Measurements from ENCODE around the gene PTCD3.

PTCD3 gene

DNA sequence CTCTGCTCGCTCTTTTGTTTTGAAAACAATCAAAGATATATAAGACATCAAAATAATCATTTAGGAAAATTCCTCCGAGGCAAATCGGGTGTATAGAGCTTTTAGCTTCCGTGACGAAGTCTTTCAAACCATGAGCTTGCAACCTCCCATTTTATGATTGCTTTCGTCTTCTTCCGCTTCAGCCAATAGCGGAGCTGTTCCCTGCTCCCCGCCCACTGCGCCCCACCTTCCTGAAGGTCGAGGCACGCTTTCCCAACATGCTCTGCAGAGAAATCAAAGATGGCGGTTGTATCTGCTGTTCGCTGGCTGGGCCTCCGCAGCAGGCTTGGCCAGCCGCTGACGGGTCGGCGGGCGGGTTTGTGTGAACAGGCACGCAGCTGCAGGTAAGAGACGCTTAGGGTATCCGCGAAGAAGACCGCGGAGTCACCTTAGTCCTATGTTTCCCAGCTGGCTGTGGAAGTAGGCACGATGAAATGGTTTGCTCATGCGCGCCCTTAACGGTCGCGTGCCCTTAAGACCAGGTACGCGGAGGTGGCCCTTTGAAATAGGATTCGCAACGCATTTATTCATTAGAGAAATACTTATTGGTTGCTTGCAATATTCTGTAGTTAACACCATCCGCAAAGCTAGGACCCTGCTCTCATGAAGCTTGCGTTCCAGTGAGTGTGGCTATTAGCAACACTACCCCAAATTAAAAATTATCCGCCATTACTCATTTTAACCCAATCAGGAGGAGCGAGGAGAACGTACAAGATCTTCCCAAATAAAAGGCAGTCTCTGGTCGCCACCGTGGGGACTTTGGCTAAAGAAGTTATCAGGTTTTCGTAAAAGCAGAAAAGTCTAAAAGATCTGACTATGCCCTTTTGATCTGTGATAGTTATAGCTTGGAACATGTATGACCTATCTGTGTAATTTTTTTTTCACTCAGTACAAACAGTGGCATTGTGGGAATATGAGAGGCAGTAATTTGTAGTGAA lies at the start of gene PTCD3:
Gene PTCD3 (plus strand): TSS at position 267 of the 977 bp plus-strand sequence. CDS start 13 bp downstream, at position 280.
- peak; percentile 92 to 94 for DNase-seq

DNA sequence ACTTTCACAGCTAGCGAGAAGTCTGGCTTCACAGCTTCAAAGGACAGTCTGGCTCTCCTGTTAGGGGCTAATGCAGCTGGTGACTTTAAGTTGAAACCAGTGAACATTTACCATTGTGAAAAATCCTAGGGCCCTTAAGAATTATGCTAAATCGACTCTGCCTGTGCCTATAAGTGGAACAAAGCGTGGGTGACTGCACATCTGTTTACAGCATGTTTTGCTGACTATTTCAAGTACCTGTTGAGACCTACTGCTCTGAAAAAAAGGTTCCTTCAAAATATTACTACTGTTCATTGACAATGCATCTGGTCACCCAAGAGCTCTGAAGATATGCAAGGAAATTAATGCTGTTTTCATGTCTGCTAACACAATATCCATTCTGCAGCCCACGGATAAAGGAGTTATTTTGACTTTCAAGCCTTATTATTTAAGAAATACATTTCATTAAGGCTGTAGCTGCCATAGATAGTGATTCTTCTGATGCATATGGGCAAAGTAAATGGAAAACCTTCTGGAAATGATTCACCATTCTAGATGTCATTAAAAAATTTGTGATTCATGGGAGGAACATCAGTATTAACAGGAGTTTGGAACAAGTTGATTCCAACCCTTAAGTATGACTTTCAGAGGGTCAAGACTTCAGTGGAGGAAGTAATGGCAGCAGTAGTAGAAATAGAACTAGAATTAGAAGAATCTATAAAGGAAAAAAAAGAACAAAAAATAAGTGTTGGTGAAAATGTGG lies 49.3 kb upstream of the PTCD3 start:
- no peak for DNase-seq

DNA sequence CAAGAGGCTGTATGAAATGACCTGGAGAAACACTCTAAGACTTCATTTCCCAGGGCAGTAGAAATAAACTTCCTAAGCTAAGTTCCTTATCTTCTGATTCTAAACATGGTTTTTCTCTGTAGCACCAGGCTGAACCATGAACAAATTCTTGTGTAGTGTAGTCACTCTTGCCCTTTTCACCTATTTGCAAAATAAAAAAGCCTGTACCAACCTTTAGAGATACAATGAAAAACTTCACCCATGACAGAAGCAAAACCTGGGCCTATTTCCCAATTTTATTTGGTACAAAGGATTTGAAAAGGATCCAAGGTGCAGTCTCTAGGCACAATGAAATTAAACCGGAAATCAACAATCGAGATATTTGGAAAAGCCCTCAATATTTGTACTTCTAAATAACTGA lies 44.0 kb upstream of the PTCD3 start:
- DNase-seq: no peak

DNA sequence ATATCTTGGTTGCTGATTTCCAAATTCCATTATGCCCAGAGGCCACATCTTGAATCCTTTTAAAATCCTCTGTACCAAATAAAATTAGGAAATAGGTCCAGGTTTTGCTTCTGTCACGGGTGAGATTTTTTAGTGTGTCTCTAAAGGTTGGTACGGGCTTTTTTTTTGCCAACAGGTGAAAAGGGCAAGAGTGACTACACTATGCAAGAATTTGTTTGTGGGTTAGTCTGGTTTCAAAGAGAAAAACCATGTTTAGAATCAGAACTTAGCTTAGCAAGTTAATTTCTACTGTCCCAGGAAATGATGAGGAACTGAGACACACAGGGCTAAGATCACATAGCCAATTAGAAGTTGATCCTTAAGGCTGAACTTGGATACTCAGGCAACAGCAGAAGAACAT lies 42.0 kb upstream of the PTCD3 start:
- no peak for DNase-seq

DNA sequence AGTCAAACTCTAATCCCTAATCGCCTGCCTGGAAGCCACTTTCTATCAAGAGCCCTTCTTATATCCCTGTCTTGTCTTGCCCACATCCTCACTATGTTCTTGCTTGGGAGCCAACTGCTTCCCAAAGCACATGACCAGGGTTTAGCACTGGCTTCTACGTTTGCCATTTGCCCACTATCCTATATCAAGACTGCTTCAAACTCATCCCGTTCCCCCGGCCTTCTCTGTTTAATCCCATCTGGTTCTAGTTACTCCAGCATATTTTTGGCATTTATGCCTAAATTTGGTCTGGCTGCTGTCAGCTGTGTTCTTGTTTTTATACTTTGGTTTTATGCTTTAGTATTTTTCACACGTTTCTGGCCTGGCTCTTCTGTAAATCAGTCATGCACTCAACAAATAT lies 40.5 kb upstream of the PTCD3 start:
- DNase-seq: no peak

DNA sequence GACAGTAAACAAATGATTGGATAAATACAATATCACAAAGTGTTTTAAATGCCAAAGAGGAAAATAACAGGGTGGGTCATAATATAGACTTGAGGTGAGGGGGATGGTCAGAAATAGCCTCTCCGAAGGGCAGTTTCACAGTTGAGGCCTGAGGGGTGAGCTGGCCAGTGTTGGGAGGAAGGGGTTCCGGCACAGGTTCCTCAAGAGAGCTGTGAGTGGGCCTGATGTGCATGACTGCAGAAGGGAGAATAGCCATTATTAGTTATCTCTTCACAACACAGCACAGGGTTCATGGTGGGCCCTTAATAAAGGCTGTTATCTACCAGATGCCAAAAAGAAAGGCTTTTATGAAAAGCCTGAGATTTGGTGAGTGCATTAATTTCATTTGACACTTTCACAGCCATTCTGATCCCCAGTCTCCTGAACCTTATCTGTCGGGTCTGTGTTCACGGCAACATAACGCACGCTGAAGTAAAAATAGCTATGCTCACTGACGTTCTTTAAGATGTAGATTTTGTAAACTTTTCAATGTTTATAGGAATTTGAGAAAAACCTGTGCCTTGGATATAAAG lies 39.9 kb upstream of the PTCD3 start:
- DNase-seq: no peak

DNA sequence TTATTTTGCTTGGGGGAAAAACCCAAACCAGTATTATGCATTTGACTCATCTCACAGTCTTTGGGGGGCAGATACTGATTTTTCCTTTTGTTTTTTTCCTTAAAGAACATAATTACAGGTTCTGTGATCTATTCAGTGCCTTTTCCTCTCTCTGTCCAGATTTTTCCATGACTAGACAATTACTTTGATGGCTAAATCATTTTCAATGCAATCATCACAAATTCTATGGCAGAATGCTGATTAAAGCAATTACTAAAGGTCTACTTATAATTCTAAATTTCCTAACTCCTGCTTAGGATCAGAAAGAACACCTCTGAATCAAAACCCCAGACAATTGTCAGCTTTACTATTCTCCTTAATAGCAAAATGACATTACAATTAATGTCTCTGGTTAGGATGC lies 39.1 kb upstream of the PTCD3 start:
- DNase-seq: no peak

DNA sequence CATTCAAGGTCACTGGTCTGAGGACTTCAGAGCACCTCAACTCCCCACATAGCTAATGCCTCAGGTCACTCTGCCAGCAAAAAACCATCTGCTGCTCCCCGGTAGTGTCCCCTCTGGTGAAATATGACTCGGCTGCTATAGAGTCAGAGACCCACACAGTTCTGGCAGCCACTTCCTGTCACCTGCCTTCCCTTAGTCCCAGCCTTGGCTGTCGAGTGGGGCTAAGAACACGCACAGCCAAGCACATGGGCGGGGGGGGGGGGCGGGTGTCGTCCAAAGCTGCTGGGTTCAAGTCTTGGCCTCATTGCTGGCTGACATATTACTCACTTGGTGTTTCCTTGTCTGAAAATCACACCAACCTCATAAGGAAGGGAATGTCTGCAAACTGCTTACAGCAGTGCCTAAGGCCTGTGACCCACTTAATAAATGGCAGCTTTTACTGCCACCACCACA lies 37.9 kb upstream of the PTCD3 start:
- peak; percentile 30 to 55 for DNase-seq

DNA sequence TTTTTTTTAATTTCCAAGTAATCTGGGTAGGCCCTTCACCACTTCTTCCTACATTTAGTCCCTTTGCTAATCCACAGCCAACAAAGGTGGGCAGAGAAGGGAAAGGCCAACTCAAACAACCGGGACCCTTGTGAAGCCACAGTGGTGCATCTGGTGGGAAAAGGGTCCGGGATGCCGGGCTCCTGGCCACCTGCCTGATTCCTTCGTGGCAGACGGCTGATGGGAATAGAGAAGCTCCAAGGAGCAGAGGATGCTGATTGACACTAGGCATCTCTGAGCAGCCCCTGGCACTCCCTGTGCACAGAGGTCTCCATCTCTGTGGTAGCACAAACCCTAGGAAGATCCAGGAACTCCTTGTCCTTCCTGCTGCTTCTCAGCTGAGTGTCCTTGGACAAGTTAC lies 37.4 kb upstream of the PTCD3 start:
- no peak for DNase-seq

DNA sequence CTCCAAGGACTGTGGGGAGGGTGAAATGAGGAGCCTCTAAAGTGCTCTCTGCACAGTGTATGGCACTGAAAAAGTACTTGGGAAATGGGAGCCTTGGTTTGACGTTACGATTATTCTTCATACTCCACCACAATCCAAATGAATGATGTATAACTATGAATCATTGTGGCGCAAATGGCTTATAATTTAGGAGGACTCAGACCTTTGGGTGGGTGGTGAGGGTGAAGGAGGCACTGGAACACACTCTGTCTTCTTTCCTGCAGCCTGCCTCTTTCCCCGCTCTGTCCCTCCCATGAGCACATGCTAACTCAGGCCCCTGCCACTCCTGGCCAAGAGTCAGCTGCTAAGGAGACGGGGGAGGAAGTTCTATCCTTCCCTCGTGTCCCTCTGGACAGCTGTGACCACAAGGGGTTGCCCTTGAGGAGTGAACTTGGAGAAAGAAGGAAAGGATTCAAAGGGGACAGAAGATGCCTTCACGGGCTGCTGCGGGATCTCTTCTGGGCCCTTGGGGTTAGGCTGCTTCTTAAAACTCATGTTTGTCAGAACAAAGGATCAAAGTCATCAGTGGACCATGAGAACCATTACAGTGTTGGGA lies 36.8 kb upstream of the PTCD3 start:
- DNase-seq: no peak

DNA sequence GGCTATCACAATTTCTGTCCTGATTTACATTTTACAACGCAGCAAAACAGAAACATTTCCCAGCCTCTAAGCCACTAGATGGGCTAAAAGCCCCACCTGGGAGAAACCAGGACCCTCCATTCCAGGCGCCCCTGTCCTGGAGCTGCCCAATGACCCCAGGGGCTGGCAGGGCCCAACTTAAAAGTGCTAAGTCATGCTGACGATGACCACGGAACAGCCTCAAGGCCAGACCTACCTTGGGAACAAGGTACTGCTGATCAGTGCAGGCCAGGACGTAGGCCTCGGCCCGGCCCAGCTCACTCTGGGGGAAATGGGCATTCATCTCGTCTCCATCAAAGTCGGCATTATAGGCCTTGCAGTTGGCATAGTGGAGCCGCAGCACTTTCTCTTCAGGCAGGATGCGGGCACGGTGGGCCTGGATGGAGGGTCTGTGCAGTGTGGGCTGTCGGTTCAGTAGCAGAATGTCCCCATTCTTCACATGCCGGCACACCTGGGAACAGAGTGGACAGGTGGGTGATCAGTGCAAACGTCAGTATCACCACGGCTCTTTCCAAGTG lies 36.2 kb upstream of the PTCD3 start:
- DNase-seq: no peak

DNA sequence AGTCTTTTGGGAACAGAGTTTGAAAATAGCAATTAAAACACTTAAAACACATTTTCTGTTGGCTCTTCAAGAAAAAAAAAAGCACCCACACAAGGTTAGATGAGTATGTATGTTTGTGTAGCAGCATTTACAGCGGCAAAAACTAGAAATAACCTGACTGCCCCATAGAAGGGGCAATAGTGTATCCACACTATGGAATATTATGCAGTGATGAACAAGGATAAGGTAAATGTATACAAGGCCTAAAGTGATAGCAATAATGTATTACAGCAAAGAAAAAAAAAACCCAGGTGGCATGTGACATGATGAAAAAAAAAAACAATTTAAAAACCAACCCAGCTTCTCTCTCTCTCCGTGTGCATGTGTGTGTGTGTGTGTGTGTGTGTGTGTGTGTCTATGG lies 35.2 kb upstream of the PTCD3 start:
- no peak for DNase-seq

DNA sequence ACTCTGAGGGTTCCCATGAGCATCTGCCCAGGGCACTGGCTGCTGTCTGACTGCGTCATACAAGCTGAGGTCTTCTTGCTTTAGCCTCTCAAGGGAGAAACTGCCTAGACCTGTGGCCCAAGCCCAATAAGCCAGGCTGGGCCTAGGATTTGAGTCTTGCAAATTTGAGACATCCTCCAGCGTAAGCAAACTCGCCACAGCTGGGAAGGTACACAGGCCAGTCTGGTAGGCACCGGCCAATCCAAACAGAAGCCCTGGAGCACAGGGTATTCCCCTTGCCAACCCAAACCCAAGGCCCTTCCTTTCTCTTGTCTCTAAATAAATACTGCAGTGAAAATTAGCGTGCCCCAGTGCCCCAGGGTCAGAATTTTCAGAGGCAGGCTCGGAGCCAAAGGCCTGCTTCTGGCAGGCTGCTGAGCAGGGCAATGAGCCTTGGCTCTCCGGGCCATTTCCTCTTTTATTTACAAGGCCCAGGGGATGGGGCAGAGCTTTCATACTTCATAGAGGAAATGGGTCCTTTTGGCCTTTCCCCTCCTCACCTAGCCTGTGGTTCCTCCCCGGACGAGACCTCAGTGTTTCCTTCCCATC lies 33.7 kb upstream of the PTCD3 start:
- peak in 1 of 2 donors; percentile 50 for DNase-seq

DNA sequence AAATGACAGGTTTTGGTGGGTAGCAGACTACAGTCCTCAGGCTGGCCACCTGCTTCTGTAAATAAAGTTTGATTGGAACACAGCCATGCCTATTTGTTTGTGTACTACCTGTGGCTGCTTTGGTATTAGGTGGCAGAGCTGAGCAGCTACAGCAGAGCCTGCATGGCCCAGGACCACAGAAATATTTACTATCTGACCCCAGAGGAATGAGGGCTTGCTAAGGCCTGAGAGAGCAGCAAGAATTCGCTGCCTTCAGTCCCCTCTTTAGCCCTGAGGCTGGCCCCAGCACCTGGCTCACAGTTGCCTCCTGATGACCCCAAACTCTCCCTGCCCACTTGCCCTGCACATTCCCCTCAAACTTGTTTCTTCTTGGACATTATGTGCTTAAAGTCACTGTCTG lies 32.8 kb upstream of the PTCD3 start:
- DNase-seq: no peak

DNA sequence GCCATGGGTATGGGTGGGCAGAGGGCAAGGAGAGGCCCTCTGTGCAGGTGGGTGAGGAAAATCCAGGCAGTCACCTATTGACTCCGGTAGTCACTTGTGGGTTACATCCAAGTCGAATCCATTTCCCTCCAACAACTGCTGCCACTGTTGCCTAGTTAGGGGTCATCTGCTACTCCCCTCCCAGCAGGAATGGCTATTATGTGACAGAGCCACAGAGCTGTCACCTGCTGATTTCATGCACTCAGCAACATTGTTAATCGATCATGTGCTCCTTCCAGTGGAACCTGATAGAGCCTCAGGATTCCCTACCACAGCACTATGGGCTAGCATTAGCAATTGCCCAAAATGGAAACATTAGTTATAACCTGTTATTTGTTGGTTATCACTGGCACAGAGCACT lies 31.8 kb upstream of the PTCD3 start:
- DNase-seq: no peak

DNA sequence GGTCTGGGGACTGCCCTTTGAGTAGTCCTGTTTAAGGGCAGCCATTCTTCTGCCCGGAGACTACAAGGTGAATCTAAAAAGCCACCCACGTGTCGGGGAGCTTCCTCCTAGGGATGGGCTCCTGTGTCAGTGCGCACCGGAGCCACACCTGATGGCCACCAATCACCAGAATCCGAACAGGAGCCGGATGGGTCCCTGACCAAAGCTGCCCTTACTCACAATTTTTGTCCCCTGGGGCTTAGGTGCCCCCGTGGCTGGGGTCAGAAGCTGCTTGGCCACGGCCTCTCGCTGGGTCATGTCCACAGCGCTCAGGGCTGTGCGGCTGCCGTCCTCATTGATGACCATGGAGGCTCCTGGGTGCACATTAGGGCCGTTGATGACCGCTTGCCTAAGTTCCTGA lies 31.2 kb upstream of the PTCD3 start:
- no peak for DNase-seq

DNA sequence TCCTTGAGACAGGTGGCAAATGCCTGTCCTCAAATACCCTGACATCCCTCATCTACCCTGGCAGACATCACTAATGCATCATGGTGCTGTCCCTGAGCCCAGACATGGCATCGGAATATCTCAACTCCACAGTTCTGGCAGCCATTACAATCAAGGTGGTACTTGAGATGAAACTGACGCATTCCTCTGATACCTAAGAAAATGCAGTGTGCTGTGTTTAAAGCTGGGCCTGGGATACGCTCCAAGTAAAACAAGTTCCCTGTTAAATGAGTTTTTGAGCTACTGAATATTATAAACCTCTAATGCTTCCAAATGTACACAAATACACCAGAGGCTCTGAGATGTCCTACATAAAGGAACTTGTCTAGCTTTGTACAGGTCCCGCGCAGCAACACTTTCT lies 30.1 kb upstream of the PTCD3 start:
- DNase-seq: no peak

DNA sequence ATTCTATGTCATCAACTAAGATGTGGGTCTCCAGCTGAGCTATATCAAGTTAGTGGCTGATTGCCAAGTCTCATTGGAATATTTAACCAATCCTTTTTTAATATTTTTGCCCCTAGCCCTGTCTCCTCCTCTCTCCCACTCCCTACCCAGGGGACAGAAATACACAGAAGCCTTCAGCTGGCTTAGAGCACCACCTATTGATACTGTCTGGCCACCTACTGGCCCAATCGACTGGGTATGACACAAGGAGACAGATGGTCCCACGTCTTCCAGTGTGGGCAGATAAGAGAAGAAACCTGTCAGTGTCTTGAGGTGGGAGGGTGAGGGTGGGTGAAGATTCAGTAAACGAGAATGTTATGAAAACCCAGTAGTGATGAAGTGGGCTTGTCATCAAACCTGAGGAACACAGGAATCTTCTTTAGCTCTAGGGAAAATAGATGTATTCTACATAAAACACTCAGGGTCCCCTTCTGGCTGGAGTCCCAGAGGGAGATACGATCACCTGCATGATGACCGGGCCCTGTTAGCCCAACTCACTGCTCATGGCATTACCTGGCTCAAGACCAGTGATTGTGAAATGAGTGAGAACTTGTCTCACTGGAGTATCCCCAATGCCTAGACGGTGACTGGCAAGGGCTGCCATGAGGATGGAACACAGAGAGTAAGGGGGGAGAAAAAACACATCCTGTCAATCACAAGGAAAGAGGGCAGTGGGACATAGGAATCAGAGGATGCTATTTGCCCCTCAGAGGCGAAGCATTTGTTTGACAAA lies 27.1 kb upstream of the PTCD3 start:
- DNase-seq: peak; percentile 61 to 64

DNA sequence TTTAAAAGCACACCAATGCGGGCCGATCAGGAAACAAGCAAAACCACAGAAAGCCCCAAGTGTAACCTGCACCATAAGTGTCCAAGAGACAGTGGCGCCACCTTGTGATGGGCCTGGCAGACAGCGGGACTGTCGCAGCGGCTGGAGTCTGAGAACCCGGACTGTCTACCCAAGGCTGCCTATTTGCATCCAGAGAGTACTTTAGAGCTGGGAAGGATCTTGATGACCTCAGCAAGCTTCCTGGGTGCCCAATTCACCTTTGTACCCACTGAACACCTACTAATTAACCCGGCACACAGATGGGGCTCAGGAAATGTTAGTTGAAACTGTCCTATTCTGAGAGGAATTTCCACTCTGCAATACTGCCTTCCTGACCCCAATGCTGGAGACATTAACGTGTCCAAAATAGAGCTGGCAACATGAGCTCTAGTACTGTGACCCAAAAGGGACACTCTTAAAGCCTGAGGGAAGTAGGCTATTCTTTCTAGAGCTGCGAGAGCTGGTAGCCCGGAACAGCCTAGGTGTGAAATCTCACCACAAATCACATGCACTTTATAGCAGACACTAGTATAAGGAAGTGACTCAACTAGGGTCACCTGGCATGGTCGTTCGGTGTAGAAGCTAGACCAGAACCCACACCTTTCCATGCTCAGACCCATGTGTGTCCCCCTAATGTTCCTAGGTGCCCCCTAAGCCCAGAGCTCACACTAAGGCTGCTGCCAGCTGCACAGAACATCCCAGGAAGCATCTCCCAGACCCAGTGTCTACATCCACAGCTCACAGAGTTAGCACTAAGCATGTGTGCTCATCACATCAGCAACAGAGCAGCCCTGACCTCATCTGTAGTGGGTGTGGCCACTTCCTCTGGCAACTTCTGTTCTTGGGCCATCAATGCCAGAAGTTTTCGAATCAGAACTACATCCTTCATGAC lies 25.8 kb upstream of the PTCD3 start:
- peak; percentile 85 to 87 for DNase-seq

DNA sequence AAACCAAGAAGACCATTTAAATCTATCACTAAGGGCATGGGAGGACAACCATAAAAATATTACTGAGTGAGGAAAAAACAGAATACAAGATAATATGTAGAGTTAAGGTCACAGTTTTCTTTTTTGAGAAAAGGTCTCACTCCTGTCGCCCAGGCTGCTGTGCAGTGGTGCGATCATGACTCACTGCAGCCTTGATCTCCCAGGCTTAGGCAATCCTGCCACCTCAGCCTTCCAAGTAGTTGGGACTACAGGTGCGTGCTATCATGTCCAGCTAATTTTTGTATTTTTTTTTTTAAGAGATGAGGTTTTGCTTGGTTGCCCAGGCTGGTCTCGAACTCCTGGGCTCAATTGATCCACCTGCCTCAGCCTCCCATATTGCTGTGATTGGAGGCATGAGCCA lies 24.3 kb upstream of the PTCD3 start:
- no peak for DNase-seq

DNA sequence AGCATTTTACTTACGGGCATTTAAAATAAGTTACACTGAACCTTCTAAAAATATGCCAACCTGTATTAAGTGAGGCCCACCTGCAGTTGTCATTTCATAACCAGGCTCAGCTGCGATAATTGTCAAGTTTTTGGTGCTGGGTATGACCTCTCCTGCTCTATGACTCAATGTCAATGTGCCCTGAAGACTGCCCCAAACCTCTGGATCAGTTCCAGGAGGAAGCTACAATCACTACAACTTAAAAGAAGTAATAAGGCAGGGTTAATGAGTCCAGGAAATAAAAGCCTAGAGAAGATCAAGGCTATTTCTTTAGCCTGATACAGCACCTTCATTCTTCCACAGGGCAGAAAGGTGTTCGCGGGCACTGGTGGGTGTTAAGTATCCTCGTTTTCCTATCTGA lies 23.3 kb upstream of the PTCD3 start:
- no peak for DNase-seq

Data from CD4-positive, alpha-beta T cell treated with Interferon alpha-2 for 1 hour (primary cell).